Measurements from ENCODE around the gene HCAR3. TPM values are rescaled to one million over a fixed set of nuclear protein-coding genes. Genes with fewer than 3 reads are reported as not detected.
A peak's percentile ranks its signal among the peaks of the same experiment; 100 is the strongest.

The HCAR3 gene
- total and polyA plus RNA-seq, 2 experiments from 2014 or later: not detected

DNA sequence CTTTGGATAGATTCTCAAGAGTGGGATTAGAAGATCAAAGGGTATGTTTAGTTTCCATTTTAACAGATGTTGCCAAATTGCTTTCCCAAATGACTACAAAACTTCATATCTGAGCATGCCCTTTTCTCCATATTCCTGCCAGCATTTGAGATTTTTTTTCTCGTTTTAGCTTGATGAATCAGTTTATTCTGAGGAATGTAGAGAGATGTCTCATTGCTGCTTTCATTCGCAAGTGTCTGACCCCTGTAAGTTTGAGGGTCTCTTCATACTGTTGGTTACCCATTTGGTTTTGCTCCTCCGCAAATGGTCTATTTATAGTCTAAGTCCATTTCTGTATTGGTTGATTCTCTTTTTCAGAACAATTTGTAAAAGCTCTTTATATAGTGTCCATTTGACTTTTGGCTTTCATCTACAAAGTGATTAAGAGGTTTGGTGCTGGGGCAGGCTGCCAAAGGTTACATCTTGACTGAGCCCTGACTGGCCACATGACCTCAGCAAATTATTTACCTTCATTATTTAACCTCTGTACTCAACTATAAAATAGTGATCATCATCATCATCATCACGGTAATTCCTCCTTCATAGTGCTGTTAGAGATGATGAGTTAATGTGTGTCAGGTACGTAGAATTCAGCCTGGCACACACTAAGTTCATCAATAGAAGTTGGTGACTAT is 47.1 kb downstream of the HCAR3 start:
- Histone ChIP-seq H3K9me3 (ENCODE audit: low read depth) (no peaks in the 10 kb centered on the region), H3K4me3 (no peak overlapping the region), H3K36me3 (no peaks in the 10 kb centered on the region), H3K4me1 (ENCODE audit: low read depth) (no peaks in the 10 kb centered on the region), H3K27ac (no peak overlapping the region), H3K27me3 (no peaks in the 10 kb centered on the region)
- DNase-seq (ENCODE audit: low read depth in 1 of 2, low spot score in 1 of 2): peak in 1 of 2 donors; percentile 70
- TF ChIP-seq CTCF (IDR thresholded peaks at IDR 0.05; ENCODE audit: low read depth, low read length): no peak

- Histone ChIP-seq H3K36me3 (no peaks in the 10 kb centered on the region), H3K27ac (no peak overlapping the region), H3K4me1 (ENCODE audit: low read depth) (no peaks in the 10 kb centered on the region), H3K4me3 (no peak overlapping the region), H3K9me3 (ENCODE audit: low read depth) (no peaks in the 10 kb centered on the region), H3K27me3 (no peaks in the 10 kb centered on the region)
- TF ChIP-seq CTCF (IDR thresholded peaks at IDR 0.05; ENCODE audit: low read depth, low read length): no peak
- DNase-seq (ENCODE audit: low read depth in 1 of 2, low spot score in 1 of 2): no peak
Measured at GRCh38 chr12:122668268-122668667, 48.3 kb downstream of the HCAR3 start.

DNA sequence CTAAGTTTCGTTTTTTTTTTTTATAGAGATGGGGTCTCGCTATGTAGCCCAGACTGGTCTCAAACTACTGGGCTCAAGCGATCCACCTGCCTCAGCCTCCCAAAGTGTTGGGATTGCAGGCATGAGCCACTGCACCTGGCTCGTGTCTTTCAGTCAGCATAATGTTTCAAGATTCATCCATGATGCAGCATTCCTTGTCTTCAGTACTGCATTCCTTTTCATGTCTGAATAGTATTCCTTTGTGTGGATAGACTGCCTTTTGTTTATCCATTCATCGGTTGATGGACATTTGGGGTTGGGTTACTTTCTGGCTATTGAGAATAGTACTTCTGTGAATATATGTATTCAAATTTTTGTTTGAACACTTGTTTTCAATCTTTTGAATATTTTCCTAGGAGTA is 50.9 kb downstream of the HCAR3 start:
- no peaks in the 10 kb centered on the region for H3K36me3 ChIP-seq
- TF ChIP-seq CTCF (IDR thresholded peaks at IDR 0.05; ENCODE audit: low read depth, low read length): no peak
- H3K4me3 ChIP-seq: no peak overlapping the region
- no peak for DNase-seq (ENCODE audit: low read depth in 1 of 2, low spot score in 1 of 2)
- no peaks in the 10 kb centered on the region for H3K9me3 ChIP-seq (ENCODE audit: low read depth)
- no peak overlapping the region for H3K27ac ChIP-seq
- H3K4me1 ChIP-seq (ENCODE audit: low read depth): no peaks in the 10 kb centered on the region
- no peaks in the 10 kb centered on the region for H3K27me3 ChIP-seq

GRCh38 chr12:122665349-122665748 is 51.3 kb downstream of the HCAR3 start:
- DNase-seq (ENCODE audit: low read depth in 1 of 2, low spot score in 1 of 2): no peak
- no peak for TF ChIP-seq CTCF (IDR thresholded peaks at IDR 0.05; ENCODE audit: low read depth, low read length)
- no peak overlapping the region for H3K4me3 ChIP-seq
- no peaks in the 10 kb centered on the region for H3K36me3 ChIP-seq
- no peak overlapping the region for H3K27ac ChIP-seq
- H3K9me3 ChIP-seq (ENCODE audit: low read depth): no peaks in the 10 kb centered on the region
- no peaks in the 10 kb centered on the region for H3K4me1 ChIP-seq (ENCODE audit: low read depth)
- H3K27me3 ChIP-seq: no peaks in the 10 kb centered on the region

Other genes starting within 250 kb of the HCAR3 start
- gene ZCCHC8, start 215.9 kb downstream of the HCAR3 start, total RNA-seq: 16.8 and 21.8 TPM in 2 replicates
- gene ZCCHC8, start 215.9 kb downstream of the HCAR3 start, polyA plus RNA-seq: 17.9 and 19.2 TPM in 2 replicates
- gene RSRC2, start 189.9 kb downstream of the HCAR3 start, total RNA-seq: 48.3 and 102 TPM in 2 replicates
- 72.2 and 129 TPM in 2 replicates for gene RSRC2, start 189.9 kb downstream of the HCAR3 start, polyA plus RNA-seq
- gene KNTC1, start 189.6 kb downstream of the HCAR3 start, total RNA-seq: 15.0 and 24.3 TPM in 2 replicates
- 17.4 and 18.1 TPM in 2 replicates for gene KNTC1, start 189.6 kb downstream of the HCAR3 start, polyA plus RNA-seq
- gene HCAR2, start 13.5 kb downstream of the HCAR3 start, total RNA-seq: not detected in 2 replicates
- gene HCAR2, start 13.5 kb downstream of the HCAR3 start, polyA plus RNA-seq: not detected in 2 replicates
- not detected in 2 replicates for gene HCAR1, start 14.0 kb upstream of the HCAR3 start, total RNA-seq
- gene HCAR1, start 14.0 kb upstream of the HCAR3 start, polyA plus RNA-seq: not detected in 2 replicates
- gene DENR, start 36.0 kb upstream of the HCAR3 start, total RNA-seq: 23.6 and 31.7 TPM in 2 replicates
- gene DENR, start 36.0 kb upstream of the HCAR3 start, polyA plus RNA-seq: 87.6 and 88.2 TPM in 2 replicates
- 0.63 and 1.3 TPM in 2 replicates for gene CCDC62, start 57.8 kb upstream of the HCAR3 start, total RNA-seq
- 0.37 and 0.46 TPM in 2 replicates for gene CCDC62, start 57.8 kb upstream of the HCAR3 start, polyA plus RNA-seq
- gene HIP1R, start 118.6 kb upstream of the HCAR3 start, total RNA-seq: 36.1 and 38.4 TPM in 2 replicates
- gene HIP1R, start 118.6 kb upstream of the HCAR3 start, polyA plus RNA-seq: 16.3 and 18.3 TPM in 2 replicates
- gene VPS37B, start 179.3 kb upstream of the HCAR3 start, total RNA-seq: 47.3 and 52.1 TPM in 2 replicates
- gene VPS37B, start 179.3 kb upstream of the HCAR3 start, polyA plus RNA-seq: 31.7 and 47.4 TPM in 2 replicates
- 9.7 and 13.0 TPM in 2 replicates for gene ABCB9, start 249.7 kb upstream of the HCAR3 start, total RNA-seq
- gene ABCB9, start 249.7 kb upstream of the HCAR3 start, polyA plus RNA-seq: 5.2 and 10.0 TPM in 2 replicates

Measured in cardiac muscle cell (in vitro differentiated cells and primary cell).